Measurements from ENCODE around the gene RETREG2.

RETREG2 gene

DNA sequence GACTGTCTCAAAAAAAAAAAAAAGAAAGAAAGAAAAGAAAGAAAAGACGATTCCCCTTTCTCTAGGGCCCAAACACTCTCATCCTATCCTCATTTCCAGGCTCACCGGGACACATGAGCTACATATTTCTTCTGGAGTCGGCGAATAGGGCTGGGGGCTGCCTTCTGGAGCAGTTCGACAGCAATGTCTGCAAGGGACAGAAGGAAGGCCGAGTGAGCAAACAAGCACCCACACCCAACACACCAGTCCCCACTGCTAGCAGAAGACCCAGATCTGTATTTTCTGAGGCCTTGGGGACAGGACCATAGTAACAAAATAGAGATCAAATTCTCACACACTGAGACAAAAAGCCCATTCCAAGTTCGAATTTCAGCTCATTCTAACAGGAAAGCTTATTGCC is 2.6 kb upstream of the RETREG2 start:
- Mint-ChIP-seq H3K27ac (peak overlapping the region; percentile 99), H3K27me3 (no peaks in the 10 kb centered on the region), H3K9me3 (no peaks in the 10 kb centered on the region), H3K4me1 (ENCODE audit: low read depth) (peaks cover 61% of the 10 kb centered on the region), H3K4me3 (peak overlapping the region; percentile 92), H3K36me3 (ENCODE audit: low read depth) (peaks cover 76% of the 10 kb centered on the region)
- no peak for DNase-seq

DNA sequence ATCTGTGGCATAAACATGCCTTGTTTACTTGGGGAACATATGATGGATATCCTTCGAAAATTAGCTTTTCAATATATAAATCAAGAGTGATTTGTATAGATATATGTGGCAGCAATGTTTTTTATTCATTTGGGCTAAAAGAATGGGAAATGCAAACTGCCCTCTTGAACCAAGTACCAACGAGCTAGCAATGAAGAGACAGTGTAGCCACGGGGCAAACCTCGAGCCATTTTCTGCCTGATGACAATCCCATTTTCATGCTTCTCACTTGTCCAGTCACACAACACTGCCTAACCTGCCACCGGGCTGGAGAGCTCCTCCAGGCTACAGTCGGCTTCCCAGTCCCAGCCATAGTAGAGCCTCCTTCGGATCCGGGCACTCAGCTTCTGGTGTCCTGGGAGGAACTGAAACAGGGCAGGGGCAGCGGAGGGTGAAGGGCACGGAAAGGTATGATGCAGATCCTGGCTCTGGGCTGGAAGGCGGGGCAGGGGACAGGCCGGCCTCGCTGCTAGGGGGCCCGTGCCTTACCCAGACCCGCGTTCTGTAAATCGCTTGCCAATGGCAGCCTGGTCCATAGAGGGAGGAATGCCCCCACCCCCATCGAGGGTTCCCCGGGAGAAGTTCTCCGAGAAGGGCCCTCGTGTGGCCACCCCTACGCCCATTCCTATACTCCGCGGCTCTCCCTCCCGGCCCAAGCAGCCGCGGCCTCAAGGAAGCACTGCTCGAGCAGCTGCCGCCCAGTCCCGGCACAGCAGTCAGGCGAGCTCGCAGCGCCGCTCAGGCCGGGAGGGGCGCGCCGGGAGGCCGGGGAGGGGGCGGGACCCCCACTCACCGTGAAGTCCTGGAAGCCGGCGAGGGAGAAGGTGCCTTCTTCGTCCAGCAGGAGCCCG is 1.9 kb upstream of the RETREG2 start:
- H3K27ac Mint-ChIP-seq, result peak overlapping the region; percentile 99
- peak overlapping the region; percentile 92 for H3K4me3 Mint-ChIP-seq
- H3K36me3 Mint-ChIP-seq (ENCODE audit: low read depth), result peaks cover 81% of the 10 kb centered on the region
- no peak for DNase-seq
- H3K4me1 Mint-ChIP-seq (ENCODE audit: low read depth), result peaks cover 63% of the 10 kb centered on the region
- no peaks in the 10 kb centered on the region for H3K9me3 Mint-ChIP-seq
- no peaks in the 10 kb centered on the region for H3K27me3 Mint-ChIP-seq

DNA sequence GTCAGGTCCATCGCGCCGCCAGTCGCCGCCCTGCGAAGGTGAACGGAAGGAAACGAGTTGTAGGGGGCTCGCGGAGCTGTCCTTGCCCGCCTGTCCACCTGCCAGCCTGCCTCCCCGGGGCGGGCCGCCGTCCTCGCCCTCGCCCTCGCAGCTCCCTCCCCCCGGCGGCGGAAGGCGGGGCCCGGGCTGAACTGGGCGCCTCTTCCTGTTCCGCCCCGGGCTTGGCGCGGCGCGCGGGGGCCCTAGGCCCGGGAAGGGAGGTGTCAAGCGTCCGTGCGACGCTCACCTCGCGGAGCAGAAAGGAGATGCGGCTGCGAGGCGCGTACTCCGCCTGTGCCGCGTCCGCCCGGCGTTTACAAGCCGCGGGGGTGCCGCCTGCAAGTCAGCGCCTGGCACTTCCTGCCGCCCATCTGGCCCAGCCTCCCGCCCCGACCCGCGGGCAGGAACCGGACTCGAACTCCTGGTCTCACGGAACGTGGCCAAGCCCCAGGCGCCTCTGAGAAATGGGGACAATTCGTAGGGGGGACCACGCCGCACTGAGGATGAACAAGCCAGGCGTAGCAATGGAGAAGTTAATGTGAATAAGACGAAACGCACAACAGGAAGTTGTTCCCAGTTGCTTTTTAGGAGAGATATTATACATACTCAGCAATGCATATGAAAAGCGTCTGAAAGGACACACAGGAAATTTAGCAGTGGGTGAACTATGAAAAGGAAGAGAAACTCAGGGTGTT is 1.1 kb upstream of the RETREG2 start, which contains the start of gene CNPPD1:
Gene CNPPD1, minus strand, starts transcription at position 108 of the 734 bp plus-strand sequence. Its CDS starts 97 bp downstream, at position 11.
- no peaks in the 10 kb centered on the region for H3K9me3 Mint-ChIP-seq
- peak within 1 kb of the TSS; percentile 92 for H3K4me3 Mint-ChIP-seq
- peaks cover 81% of the 10 kb centered on the region for H3K36me3 Mint-ChIP-seq (ENCODE audit: low read depth)
- peaks cover 64% of the 10 kb centered on the region for H3K4me1 Mint-ChIP-seq (ENCODE audit: low read depth)
- peak; percentile 91 for DNase-seq
- no peaks in the 10 kb centered on the region for H3K27me3 Mint-ChIP-seq
- peak within 1 kb of the TSS; percentile 99 for H3K27ac Mint-ChIP-seq

DNA sequence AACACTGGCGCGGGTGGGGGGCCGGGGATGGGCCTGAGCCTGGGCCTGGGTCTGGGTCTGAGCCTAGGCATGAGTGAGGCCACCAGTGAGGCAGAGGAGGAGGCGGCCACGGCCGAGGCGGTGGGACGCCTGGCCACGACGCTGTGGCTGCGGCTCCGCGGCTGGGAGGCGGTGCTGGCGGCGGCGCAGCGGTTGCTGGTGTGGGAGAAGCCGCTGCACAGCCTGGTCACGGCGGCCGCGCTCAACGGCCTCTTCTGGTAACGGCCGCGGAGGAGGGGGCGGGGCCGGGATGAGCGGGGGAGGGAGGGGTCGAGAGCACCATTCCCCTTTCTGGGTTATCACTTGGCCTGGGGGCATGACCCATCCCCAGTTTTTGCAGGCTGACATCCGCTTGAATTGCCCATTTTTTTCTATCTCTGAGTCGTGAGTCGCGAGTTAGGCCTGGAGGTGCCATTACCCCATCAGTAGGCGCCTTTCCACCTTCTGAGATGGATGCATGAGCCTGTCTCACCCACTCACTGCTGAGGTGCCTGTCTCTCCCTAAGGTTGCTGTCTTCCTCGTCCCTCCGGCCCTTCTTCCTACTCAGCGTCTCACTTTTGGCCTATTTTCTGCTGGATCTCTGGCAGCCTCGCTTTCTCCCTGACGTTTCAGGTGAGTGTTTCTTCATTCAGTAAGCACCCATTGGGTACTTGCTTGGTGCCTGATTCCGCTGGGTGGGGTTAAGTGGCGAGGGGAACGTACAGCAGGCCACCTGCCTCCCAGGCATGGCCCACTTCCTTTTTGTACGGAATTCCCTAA is 501 bp downstream of the RETREG2 start:
- peak overlapping the region; percentile 83 for H3K4me3 Mint-ChIP-seq
- H3K9me3 Mint-ChIP-seq, result no peaks in the 10 kb centered on the region
- peak overlapping the region; percentile 88 for H3K27ac Mint-ChIP-seq
- H3K36me3 Mint-ChIP-seq (ENCODE audit: low read depth), result peaks cover 82% of the 10 kb centered on the region
- peaks cover 75% of the 10 kb centered on the region for H3K4me1 Mint-ChIP-seq (ENCODE audit: low read depth)
- H3K27me3 Mint-ChIP-seq, result no peaks in the 10 kb centered on the region
- no peak for DNase-seq

DNA sequence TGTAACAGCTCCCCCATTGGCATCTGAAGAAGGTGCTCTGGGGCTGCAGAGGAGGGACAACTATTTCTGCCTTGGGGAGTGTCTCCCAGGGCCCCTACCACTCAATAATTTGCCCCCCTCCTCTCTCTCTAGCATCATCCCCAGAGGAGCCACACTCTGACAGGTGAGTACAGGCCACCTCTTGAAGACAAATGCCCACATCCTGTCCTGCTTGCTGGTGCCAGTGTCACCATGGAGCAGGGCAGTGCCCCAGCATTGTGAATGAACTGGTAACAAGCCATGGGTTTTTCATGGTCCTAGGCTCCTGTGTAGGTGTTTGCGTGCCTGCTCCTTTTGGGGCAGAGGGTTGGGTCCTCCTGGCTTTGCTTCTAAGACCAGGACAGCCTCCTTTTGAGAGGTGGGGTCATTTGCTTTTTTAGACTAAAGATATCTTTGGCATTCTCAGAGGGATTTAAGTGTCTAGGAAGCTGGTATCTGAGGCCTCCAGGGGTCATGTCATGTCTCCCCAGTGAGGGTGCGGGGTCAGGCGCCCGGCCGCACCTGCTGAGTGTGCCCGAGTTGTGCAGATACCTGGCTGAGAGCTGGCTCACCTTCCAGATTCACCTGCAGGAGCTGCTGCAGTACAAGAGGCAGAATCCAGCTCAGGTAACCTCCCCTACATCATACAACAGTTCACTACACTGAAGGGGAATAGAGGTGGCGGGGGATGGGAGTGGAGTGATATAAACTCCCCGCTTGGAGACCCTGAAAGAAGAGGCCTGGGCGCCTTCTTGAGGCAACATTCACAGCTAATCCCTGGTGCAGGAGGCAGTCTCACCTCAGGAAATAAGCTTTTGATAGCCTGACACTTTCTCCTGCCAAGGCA is 1.8 kb downstream of the RETREG2 start:
- peaks cover 68% of the 10 kb centered on the region for H3K4me1 Mint-ChIP-seq (ENCODE audit: low read depth)
- peak overlapping the region; percentile 88 for H3K27ac Mint-ChIP-seq
- no peaks in the 10 kb centered on the region for H3K9me3 Mint-ChIP-seq
- peak overlapping the region; percentile 83 for H3K4me3 Mint-ChIP-seq
- no peak for DNase-seq
- H3K27me3 Mint-ChIP-seq, result no peaks in the 10 kb centered on the region
- peaks cover 80% of the 10 kb centered on the region for H3K36me3 Mint-ChIP-seq (ENCODE audit: low read depth)

DNA sequence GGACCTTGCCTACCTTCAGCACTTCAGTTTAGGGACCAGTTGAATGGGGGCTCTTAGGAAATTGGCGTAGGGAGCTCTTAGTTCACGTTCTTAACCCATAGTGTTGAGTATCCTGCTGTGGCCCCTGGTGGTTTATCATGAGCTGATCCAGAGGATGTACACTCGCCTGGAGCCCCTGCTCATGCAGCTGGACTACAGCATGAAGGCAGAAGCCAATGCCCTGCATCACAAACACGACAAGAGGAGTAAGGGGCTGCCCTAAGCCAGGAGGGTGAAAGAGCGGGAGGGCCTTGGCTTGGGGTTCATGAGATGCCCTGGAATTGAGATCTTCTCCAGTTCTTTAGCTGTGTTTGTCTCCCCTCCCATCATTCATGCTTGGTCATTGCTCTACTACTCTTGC is 2.9 kb downstream of the RETREG2 start:
- H3K36me3 Mint-ChIP-seq (ENCODE audit: low read depth), result peaks cover 81% of the 10 kb centered on the region
- H3K27me3 Mint-ChIP-seq, result no peaks in the 10 kb centered on the region
- H3K4me1 Mint-ChIP-seq (ENCODE audit: low read depth), result peaks cover 59% of the 10 kb centered on the region
- H3K9me3 Mint-ChIP-seq, result no peaks in the 10 kb centered on the region
- H3K27ac Mint-ChIP-seq, result peak overlapping the region; percentile 83
- no peak overlapping the region for H3K4me3 Mint-ChIP-seq
- no peak for DNase-seq

DNA sequence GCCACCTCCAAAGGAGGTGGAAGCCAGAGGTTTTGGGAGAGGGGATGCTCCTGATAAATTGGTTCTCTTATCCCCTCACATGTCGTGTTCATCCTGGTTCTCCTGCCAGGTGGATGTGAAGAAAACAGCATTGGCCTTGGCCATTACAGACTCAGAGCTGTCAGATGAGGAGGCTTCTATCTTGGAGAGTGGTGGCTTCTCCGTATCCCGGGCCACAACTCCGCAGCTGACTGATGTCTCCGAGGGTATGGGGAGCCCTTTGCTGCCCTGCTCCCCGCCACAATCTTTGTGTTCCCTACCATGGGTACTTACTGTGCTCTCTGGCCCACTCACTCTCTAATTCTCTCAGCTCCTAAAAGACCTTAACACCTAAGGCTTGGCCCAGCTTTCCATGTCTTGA is 3.5 kb downstream of the RETREG2 start:
- Mint-ChIP-seq H3K27ac (peak overlapping the region; percentile 83), H3K4me1 (ENCODE audit: low read depth) (peaks cover 62% of the 10 kb centered on the region), H3K36me3 (ENCODE audit: low read depth) (peaks cover 81% of the 10 kb centered on the region), H3K27me3 (no peaks in the 10 kb centered on the region), H3K9me3 (no peaks in the 10 kb centered on the region), H3K4me3 (no peak overlapping the region)
- DNase-seq, result no peak

DNA sequence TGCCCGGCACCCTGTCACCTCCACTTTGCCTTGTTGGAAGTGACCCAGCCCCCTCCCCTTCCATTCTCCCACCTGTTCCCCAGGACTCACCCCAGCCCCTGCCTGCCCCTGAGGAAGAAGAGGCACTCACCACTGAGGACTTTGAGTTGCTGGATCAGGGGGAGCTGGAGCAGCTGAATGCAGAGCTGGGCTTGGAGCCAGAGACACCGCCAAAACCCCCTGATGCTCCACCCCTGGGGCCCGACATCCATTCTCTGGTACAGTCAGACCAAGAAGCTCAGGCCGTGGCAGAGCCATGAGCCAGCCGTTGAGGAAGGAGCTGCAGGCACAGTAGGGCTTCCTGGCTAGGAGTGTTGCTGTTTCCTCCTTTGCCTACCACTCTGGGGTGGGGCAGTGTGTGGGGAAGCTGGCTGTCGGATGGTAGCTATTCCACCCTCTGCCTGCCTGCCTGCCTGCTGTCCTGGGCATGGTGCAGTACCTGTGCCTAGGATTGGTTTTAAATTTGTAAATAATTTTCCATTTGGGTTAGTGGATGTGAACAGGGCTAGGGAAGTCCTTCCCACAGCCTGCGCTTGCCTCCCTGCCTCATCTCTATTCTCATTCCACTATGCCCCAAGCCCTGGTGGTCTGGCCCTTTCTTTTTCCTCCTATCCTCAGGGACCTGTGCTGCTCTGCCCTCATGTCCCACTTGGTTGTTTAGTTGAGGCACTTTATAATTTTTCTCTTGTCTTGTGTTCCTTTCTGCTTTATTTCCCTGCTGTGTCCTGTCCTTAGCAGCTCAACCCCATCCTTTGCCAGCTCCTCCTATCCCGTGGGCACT is 4.5 kb downstream of the RETREG2 start:
- Mint-ChIP-seq H3K27ac (peak overlapping the region; percentile 83), H3K27me3 (no peaks in the 10 kb centered on the region), H3K36me3 (ENCODE audit: low read depth) (peaks cover 78% of the 10 kb centered on the region), H3K9me3 (no peaks in the 10 kb centered on the region), H3K4me3 (no peak overlapping the region), H3K4me1 (ENCODE audit: low read depth) (peaks cover 67% of the 10 kb centered on the region)
- no peak for DNase-seq

DNA sequence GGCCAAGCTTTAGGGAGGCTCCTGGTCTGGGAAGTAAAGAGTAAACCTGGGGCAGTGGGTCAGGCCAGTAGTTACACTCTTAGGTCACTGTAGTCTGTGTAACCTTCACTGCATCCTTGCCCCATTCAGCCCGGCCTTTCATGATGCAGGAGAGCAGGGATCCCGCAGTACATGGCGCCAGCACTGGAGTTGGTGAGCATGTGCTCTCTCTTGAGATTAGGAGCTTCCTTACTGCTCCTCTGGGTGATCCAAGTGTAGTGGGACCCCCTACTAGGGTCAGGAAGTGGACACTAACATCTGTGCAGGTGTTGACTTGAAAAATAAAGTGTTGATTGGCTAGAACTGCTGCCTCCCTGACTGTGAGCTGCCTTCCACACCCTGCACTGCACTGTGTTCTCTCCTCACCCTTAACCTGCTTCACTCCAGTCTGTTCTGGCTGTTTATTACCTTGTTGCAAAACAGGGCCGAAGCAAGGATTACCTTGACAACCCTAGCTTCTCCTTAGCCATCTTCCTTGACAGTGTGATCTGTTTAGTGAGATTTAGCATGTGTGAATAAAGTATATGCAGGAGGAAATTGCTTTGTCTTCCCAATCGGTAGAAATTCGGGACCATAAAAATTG is 5.2 kb downstream of the RETREG2 start:
- no peaks in the 10 kb centered on the region for H3K27me3 Mint-ChIP-seq
- peaks cover 74% of the 10 kb centered on the region for H3K36me3 Mint-ChIP-seq (ENCODE audit: low read depth)
- peak overlapping the region; percentile 83 for H3K27ac Mint-ChIP-seq
- no peak for DNase-seq
- H3K4me1 Mint-ChIP-seq (ENCODE audit: low read depth), result peaks cover 66% of the 10 kb centered on the region
- H3K4me3 Mint-ChIP-seq, result no peak overlapping the region
- H3K9me3 Mint-ChIP-seq, result no peaks in the 10 kb centered on the region

DNA sequence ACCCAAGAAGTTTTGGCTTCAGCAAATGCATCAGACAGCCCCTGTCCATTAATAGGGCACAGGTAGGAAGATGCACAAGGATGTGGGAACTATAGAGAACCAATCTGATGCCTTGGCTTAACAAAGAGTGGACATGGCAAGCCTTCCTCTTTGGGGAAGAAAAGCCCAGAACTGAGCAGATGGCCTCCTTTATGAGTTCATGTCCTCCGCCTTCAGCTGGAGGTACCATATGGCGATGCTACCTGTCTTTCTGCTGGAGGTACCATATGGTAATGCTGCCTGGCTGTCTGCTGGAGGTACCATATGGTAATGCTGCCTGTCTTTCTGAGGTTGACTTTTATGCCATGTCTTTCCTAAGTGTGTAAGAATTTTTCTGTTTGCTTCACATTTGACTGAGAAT is 6.0 kb downstream of the RETREG2 start:
- DNase-seq, result no peak
- Mint-ChIP-seq H3K27ac (peak overlapping the region; percentile 5), H3K9me3 (no peaks in the 10 kb centered on the region), H3K4me1 (ENCODE audit: low read depth) (peaks cover 61% of the 10 kb centered on the region), H3K4me3 (no peak overlapping the region), H3K36me3 (ENCODE audit: low read depth) (peaks cover 68% of the 10 kb centered on the region), H3K27me3 (no peaks in the 10 kb centered on the region)

DNA sequence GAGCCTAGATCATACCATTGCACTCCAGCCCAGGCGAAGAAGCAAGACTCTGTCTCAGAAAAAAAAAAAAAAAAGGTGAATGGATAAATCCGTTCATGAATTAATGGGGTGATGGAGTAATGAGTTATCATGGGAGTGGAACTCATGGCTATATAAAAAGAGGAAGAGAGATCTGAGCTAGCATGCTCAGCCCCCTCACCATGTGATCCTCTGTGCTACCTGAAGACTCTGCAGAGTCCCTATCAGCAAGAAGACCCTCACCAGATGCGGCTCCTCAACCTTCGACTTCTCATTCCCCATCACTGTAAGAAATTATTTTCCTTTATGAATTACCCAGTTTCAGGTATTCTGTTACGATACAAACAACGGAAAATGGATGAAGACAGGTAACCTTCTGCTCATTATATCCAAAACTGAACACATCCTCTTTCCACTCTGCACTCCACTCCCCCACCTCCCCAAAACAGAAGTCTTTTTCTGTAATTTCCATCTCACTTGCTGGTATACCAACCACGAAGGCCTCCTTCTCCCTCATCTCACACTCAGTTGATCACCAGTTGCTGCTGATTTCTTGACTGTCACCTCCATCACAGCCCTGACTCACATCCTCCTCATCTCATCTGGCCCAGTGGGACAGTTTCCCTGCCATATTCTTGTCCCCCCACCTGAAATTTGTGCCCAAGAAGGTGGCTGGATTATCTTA is 8.8 kb downstream of the RETREG2 start:
- Mint-ChIP-seq H3K9me3 (no peaks in the 10 kb centered on the region), H3K27ac (peak overlapping the region; percentile 88), H3K4me3 (no peak overlapping the region), H3K27me3 (no peaks in the 10 kb centered on the region), H3K36me3 (ENCODE audit: low read depth) (peaks cover 43% of the 10 kb centered on the region), H3K4me1 (ENCODE audit: low read depth) (peaks cover 33% of the 10 kb centered on the region)
- DNase-seq, result no peak

DNA sequence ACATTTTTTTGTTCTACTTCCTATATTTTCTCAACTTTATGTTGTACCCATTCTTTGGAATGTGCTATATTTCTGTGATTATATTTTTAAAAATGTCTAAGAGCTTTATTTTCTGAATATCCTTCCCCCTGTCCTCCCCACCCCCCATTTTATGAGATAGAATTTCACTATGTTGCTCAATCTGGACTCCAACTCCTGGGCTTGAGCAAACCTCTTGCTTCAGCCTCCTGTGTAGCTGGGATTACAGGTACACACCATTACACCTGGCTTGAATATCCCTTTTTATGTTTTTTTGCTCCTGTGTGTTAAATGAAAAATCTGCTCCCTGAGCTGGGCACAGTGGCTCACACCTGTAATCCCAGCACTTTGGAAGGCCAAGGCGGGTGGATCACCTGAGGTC is 19.3 kb downstream of the RETREG2 start:
- Mint-ChIP-seq H3K4me3 (no peak overlapping the region), H3K4me1 (ENCODE audit: low read depth) (peaks cover 19% of the 10 kb centered on the region), H3K9me3 (no peaks in the 10 kb centered on the region), H3K36me3 (ENCODE audit: low read depth) (no peaks in the 10 kb centered on the region), H3K27ac (no peak overlapping the region), H3K27me3 (peaks cover 5% of the 10 kb centered on the region)
- no peak for DNase-seq

Measured in activated T-cell treated with anti-CD3 and anti-CD28 coated beads, Interleukin-2, amount 50 U/mL, for 24 hours (primary cell).